GM19455 (cell line): ENCODE results near the gene PTPRT.

Source experiments
- ATAC-seq: cut with Tn5 transposase; IDR thresholded peaks from one replicate; pipeline ENCODE4 v1.9.1; 2021; ENCODE audit not compliant: unreplicated experiment

The PTPRT gene

DNA sequence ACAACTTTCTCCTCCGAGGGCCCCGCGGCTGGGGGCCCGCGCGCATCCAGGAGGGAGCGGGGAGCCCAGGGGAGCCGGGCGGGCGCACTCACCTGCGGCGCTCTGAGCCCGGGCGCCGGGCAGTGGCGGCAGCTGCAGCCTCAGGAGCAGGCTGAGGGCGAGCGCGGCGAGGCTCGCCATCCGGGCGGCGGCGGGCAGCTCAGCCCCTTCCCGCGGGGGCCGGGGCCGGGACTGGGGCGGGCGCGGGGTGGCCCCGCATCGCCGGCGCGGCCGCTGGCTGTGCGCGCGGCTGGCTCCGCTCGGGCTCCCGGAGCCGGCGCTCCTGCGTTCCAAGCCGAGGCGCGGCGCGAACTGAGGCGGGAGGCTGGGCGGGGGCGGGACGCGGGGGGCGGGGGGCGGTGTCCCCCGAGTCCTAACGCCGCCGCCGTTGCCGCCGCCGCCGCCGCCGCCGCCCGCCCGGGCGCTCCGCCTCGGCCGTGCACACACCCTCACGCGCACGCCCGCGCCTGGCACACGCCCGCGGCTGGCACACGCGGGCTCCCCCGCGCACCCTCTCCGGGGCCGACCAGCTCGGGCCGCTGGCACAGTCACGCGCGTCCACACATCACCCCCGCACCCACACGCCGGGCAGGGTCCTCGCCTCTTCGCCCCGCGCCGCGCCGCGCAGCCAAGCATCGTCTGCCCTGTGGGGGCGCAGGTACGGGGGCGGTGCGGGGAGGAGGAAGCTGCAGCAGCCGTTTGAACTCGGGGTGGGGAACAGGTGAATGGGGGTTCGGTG is at the start of gene PTPRT:
PTPRT (minus strand) TSS at position 353 of the 778 bp plus-strand sequence; CDS start at position 180, 173 bp downstream.
- no peak for ATAC-seq

DNA sequence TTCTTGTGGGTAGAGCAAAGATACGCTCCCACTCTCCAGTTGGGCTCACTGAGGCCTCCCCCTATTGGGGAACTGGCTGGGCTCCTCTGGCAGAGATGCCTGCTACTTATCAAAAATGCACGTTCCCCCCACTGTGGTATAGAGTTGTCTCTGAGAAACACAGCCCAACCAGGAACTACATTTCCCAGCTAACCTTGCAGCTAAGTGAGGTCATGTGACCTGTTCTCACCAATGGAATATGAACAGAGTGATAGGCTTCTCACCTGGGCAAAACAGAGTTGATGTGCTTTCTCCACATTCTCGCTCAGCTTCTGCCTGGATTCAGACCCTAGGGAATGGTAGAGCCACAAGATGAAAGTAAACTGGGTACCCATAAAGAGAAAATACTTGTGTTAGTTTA is 49.1 kb upstream of the PTPRT start:
- ATAC-seq, result no peak

DNA sequence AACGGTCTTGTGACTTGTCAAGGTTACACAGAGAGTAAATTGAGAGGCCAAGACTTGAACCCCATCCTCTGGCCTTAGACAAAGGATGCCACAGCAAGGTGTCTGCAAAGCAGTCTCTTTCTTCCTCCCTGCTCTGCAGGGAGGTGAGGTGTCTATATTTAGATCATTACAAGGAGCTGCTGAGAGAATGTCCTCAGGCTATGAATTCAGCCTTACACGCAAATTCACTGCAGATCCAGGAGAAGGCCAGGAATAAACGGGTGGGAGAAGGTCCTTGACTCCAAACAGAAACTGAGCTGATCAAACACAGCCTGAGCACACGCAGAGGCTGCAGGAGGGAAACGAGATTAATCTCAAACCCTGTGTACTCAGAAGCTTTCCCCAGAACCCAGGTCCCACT is 48.6 kb upstream of the PTPRT start:
- no peak for ATAC-seq

DNA sequence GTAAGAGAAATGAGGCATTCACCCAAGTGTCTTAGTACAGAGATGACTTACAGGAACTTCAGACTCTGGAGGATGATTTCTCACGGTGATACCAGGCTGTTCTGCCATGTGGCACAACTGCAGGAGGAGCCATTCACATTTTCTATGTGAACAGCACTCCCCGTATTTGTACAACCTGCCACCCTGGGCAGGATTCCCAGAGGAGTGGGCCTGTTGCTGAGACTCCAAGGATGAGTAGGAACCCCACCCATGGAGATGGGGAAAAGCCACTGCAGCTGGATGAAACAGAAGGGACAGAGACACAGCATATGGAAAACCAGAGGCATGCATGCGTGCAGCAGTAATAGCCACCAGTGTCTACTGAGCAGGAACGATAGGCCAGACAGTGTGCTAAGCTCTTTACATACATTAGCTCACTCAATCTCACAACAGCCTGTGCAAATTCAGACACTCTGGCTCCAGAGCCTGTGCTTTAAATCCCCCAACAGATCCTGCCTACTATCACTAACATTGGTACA is 48.0 kb upstream of the PTPRT start:
- no peak for ATAC-seq

DNA sequence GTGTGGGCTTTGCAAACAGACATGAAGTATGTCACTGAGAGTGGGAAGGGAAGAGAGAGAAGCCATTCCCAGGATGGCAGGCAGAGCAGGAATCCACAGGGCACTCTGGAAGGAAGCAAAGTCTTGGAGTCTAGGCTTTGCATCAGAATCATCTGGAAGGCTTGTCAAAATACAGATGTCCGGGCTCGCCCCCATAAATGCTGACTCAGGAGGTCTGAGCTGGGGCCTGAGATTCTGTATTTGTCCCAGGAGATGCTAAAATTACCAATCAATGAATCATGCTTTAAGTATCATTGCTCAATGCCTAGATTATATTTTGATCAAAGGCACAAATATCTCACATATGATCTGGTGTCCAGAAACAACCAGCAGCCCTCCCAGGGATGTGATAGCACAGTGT is 46.3 kb upstream of the PTPRT start:
- no peak for ATAC-seq

DNA sequence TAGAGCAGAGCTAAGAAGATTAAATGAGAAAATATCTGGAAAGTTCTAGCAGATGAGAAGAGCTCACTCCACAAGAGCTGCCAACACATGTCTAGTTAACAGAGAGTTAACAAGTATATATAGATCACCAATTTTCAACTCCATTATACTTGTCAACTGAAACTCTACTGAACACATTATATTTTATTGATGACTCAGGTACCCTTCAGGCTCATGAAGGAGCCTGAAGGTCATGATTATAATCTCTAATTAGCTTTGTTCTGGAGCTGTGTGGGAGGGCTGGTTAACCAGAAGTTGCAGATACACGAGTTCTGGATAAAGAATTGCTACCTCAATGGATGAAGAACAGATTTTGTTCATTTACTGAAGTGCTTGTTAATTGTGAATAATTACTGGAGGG is 42.1 kb upstream of the PTPRT start:
- ATAC-seq, result no peak

DNA sequence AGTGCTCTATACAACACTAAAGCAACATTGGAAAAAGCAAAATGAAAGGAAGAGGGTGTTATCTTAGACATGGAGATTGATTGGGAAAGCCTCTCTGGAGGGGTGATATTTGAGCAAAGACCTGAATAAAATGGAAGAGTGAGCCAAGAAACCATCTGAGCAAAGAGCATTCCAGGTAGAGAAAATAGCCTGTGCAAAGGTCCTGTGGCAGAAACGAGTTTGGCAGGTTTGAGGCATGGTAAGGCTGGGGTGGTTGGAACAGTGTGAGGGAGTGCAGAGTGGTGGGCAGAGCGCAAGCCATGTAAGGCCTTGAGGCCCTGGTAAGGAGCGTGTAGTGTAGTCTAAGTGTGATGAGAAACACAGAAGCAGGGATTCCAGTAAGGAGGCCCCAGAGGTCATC is 40.0 kb upstream of the PTPRT start:
- no peak for ATAC-seq

DNA sequence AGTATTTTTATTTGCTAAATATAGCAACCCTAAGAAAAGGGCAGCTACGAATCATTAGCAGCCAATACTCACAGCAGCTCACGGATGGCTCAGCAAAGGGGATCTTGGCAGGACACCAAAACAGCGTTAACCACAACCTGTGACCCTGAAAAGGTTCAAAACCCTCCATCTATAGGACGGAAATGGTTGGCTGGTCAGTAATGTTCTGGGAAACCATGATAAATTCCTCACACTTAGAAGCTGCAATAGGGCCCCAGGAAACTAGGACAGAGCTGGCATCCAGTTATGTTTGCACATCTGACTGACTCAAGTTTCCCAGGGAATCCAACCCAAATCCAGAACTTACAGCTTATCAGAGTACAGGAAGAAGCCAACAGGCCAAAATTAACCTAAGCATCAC is 30.9 kb upstream of the PTPRT start:
- no peak for ATAC-seq

DNA sequence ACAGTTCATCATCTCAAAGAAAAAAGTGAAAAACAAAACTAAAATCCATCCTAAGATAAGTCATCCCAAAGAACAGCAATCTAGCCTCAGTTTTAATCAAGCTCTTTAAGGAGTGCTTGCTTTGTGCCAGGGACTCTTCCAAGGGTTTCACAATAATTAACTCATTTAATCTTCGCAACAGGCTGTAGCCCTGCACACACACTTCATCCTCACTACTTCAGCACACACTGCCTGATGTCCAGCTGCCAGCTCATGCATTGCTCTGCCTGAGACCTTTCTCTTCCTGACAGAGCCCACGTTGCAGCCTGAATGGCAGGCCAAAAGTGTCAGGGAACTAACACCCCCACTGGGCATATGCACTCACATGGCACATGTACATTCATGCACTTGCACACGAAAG is 21.2 kb upstream of the PTPRT start:
- no peak for ATAC-seq

DNA sequence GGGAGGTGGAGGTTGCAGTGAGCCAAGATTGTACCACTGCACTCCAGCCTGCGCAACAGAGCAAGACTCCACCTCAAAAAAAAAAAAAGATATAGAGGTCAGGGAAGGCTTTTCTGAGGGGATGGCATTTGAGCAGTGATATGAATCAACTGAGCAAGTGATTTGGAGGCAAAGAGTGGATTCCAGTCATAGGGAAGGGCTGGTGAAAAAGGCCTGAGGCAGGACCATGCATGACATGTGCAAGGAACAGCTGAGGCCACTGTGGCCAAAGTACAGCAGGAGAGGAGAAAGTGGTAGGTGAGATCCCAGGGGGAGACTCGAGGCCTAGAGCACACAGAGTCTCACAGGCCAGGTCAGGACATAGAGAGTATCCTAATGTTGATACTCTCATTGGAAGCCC is 20.1 kb upstream of the PTPRT start:
- no peak for ATAC-seq

DNA sequence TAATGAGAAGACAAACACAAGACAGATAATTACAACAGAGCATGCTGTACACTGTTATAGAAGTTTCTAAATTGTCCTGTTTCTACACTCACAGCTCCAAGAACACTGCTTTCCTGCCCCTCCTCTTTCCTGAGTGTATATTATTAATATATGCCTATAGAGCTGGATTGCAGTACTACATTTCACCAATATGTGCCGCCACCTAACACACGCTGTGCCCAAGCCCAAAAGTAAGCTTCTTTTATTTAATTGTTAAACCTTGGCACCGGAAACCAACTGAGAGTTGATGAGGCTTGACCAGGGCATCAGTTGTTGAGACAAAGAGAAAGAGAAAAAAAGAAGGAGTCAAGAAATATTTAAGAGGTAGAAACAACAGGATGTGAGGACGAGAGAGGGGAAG is 16.0 kb upstream of the PTPRT start:
- ATAC-seq, result no peak

DNA sequence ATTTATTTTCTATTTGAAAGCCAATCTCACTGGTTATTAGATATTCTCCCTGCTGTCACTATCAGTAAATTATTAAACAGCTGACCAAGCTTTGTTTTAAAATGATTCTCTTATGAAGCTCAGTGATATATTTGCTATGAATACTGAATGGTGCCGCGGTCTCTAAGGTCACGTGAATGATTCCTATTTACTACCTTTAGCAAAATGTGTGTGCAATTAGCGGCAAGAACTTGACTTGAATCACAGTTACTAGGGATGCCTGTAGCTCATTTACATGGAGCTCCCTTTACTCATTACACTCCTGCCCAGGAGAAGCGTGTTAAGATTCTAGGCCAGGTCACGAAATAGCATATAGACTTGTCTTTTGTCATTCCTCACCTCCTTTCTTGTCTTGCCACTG is 12.4 kb upstream of the PTPRT start:
- no peak for ATAC-seq

DNA sequence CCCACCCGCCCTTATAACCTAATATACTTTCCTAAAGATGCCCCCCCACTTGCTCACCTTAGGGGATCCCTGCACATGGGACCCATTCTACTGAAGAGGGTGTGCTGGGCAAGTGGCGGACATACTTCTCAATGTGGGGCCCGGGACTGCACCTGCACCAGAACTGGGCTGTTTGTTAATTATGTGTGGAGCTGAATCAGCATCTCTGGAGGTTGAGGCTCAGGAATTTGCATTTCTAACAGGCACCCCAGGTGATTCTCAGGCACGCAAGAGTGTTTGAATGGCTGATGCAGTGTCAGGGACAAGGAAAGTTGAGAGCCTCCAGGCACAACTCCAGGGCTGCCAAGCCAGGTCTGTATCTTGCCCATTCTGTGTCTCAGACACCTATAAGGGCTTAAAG is 8.9 kb upstream of the PTPRT start:
- ATAC-seq, result no peak

DNA sequence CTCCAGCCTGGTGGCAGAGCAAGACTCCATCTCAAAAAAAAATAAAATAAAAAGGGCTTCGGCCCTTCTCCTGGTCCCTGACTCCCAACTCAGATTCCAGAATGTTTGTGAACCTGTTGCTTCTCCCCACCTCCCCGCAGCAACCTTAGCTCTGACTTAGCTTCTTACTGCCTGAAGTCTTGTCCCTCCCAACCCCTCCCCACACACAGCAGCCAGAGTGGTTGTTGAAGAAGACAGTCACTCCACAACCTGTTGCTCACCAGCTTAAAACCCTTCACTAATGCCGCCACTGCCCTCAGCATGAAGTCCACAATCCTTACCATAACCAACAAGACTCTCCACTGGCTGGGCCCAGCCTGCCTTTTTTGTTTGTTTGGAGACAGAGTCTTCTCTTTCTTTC is 6.5 kb upstream of the PTPRT start:
- no peak for ATAC-seq

DNA sequence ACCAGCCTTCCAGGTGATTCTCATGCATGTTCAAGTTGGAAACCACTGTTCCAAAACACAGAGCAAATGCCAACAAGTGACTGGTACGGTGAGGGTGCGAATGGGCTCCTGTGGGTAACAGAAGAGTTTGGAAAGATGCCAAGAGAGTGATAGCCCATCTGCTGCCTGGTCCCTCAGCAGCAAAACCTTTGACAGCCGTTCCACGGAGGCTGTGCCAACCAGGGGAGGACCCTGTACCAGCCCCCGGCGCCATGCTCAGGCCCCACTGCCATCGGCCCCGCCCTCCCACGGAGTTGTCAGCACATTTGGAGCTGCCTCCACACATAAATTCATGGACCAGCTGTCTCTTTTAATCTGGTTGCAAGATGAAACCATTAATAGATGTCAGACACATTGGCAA is 4.4 kb upstream of the PTPRT start:
- no peak for ATAC-seq

DNA sequence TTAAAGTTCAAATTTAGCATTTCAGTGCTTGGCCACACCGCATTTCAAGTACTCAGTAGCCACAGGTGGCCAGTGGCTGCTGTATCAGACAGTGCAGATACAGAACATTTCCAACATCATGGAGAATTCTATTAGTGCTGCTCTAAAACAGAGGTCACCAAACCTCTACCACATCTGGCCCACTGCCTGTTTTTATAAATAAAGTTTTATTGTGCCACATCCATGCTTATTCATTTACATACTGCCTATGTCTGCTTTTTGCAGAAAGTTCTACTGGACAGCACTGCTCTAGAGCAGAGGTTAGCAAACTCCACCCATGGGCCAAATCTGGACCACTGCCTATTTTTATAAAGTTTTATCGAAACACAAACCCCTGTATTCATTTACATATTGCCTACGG is 3.7 kb upstream of the PTPRT start:
- ATAC-seq, result no peak

DNA sequence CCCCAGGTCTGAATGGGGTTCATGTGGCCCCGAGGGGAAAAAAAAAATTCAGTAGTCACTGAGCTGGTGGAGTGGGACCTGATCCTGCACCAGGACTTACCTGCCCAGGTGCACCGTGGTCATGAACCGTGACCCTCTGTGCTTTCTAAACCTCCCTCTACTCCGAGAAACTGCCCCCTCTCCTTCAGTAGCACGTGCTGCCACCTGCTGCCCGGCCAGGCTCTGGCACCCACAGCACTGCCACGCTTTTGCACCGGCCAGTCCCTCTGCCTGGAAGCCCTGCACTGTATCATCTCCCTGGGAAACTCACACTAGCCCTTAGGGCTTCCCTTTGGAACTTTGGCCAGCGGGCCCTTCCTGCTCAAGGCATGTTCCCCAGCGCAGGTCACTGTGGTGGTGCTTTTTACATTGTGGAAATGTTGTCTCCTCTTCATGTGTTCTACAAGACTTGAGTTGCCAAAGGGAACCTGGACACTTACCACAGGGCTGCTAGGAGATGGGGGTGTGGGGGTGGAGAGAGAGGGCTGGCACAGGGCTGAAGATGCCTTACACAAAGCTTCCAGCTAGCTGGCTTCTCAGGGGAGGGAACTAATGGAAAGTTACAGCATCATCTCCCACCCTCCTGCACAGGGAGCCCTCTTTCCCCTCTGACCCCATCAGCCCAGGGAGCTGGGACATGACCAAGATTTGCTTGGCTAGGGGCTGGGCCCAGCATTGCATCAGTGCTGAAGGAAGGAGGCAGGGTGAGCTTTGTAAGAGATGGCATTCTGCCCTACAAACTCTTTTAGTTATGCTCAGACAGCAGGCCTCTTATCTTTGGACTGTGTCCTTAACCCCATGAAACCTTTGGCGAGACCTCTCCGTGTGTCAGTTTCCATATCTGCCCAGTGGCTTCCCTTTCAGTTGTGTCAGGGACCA is 2.5 kb upstream of the PTPRT start:
- no peak for ATAC-seq

DNA sequence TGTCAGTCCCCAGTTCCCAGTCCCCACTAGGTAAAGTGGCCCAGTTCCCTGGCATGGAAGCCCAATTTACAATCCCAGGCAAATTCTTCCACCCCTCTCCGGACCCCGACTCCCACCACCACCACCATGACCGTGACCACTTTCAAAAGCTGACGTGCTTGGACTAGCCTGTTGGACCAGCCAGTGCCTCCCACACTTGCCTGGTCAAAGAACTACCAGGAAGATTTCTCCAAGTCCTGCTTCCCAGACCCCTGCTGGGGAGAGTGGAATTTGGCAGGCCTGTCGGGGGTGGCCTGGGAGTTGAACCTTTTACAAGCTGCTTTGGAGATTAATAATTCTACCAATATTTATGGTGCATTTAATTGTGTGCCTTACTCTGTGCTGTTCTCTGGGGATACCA is 1.4 kb upstream of the PTPRT start:
- ATAC-seq, result no peak

DNA sequence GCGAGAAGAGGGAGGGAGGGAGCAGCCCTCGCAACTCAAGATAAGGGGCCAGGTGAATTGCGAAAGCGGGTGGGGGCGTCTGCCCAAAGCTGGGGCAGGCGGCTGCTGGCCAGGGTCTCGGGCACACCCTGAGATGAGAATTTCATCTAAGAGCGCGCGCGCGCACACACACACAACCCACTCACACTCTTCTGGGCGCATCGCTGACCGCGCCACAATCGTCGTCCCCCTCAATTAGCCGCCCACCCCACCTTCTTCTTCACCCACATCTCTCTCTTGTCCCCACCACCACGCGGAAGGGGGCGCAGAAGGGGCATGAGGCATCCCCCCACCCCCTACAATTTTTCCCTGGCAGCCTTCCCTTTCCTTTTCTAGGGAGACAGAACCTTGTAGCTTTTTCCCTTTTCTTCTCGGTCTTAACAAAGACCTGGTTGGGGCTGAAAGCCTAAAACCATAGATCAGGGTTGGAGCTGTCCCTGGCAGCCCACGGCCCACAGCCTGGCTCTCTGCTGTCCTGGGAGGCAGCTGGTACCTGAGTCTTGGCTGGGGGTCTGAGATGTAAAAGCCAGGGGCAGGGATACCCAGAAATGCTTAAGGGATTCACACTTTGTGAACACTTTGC is 737 bp upstream of the PTPRT start:
- ATAC-seq, result no peak

DNA sequence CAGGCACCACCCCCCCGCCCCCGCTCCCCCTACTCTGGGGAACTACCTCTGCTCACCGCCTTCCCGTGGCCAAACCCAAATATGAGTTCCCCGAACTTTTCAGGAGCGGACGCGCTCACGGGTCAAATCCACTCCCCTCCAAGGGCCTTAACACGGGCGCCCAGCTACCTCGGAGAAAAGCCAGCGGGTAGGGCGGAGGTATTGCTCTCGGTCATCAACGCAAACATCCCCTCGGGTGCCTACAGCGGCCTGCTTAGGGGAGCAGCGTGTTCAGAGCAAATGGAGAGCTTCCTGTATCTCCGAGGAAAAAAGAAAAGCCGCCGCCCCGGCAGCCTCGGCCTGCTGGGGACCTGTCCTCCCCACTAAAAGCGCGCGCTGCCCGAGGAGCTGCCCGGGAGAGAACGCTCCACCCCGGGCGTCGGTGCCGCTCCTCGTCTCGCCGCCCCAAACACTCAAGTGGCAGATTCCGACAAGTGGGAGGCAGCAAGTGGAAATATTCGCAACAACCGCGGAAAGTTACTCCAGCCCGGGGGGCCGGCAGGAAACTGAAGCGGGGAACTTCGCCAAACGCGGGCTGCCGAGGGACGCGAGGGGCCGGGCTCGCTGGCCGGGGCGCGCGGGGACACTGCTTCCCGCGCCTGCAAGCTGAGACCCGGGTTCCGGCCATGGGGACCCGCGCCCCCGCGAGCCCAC is 699 bp downstream of the PTPRT start:
- ATAC-seq, result no peak

DNA sequence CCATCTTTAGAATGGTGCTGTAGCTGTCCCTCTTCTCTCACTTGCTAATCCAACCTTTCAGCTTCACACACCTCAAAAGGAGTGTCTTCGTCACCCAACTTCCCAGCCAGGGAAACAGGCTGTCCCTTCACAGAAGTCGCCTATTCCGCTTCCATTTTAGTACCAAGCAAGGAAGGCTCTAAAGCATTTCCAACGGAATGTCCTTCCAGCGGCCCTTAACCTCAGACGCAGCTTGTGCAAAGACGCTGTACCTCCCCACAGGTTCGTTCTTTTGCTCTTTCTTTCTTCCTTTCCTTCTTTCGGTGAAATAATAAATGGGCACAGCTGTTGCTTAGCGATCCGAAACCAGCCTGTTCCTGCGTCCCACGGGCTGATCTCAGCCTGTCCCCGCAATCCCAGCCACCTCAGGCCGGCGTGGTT is 1.5 kb downstream of the PTPRT start:
- ATAC-seq, result no peak
